Lower leg skin (tissue), 4 donors: ENCODE data around the gene CLOCK. TPM values are rescaled to one million over a fixed set of nuclear protein-coding genes. Genes with fewer than 3 reads are reported as not detected.

Experiments
- DNase-seq, 2 donors: peaks; one replicate each; pipeline ENCODE4 v3.0.0-alpha.2; 2019; ENCODE audit warnings: low spot score in 2 of 2
- H3K4me3 ChIP-seq: fragments of 200-600 bp; sonication (generic); 2 replicates; pipeline ENCODE4 v1.5.1; 2017; ENCODE audit warnings: mild to moderate bottlenecking, low read depth; ENCODE audit not compliant: poor library complexity, severe bottlenecking
- CTCF ChIP-seq, 3 donors: fragments of 450-650 bp; IDR thresholded peaks; one replicate each; pipeline ENCODE4 v1.5.1; 2016; ENCODE audit warnings: antibody characterized with exemption in 3 of 3, mild to moderate bottlenecking in 3 of 3, moderate library complexity in 2 of 3
- POLR2A ChIP-seq, 2 donors: fragments of 450-650 bp; IDR thresholded peaks; one replicate each; pipeline ENCODE4 v1.6.1; 2016 to 2017; ENCODE audit warnings: antibody characterized with exemption in 2 of 2, mild to moderate bottlenecking in 1 of 2, moderate library complexity in 1 of 2
- WGBS, 2 donors: methylation state at CpG; one replicate each; pipeline ENCODE4 v1.1.5; 2018; 5-methylcytosine and 5-hydroxymethylcytosine counted together
- intact Hi-C: fragments of 100-400 bp; cut with DNase I; formaldehyde crosslinking; loops from one replicate; pipeline ENCODE4 v1.15.0; 2023; ENCODE audit warnings: low total_unique reads
- total RNA-seq, 4 donors: library from RNA; depleted of rRNA; stranded (reverse); fragments of >200 nt; gene quantifications; one replicate each; pipeline ENCODE4 v1.1.0, GENCODE V29; 2016

Gene CLOCK
- total RNA-seq, 4 donors from 2014 or later, result 10.4 to 14.4 (median 12.5) TPM

- intact Hi-C loops, result no loop called here
Measured at GRCh38 chr4:55575513-55575912, 28.8 kb upstream of the CLOCK start.

GRCh38 chr4:55574252-55574651, 27.5 kb upstream of the CLOCK start:
- intact Hi-C loops, result no loop called here
- TF ChIP-seq CTCF (IDR thresholded peaks at IDR 0.05) (no peak), POLR2A (IDR thresholded peaks at IDR 0.05) (no peak)
- DNase-seq, result no peak
- no peak overlapping the region for H3K4me3 ChIP-seq
- 73 to 88% methylated on average over 1 of the region's 1 CpG for WGBS, 2 donors

More at GRCh38 chr4:55575513-55575912, 28.8 kb upstream of the CLOCK start:
- TF ChIP-seq CTCF (IDR thresholded peaks at IDR 0.05), result no peak
- 69 to 84% methylated on average over 1 of the region's 1 CpG for WGBS, 2 donors
- no peak overlapping the region for H3K4me3 ChIP-seq
- no peak for DNase-seq

- WGBS, 2 donors, result 91 to 92% methylated on average over 3 of the region's 3 CpGs
- intact Hi-C loops, result no loop called here
Measured at GRCh38 chr4:55571806-55572205, 25.1 kb upstream of the CLOCK start.

GRCh38 chr4:55568905-55569504, 22.3 kb upstream of the CLOCK start:
- no peak for TF ChIP-seq CTCF (IDR thresholded peaks at IDR 0.05)
- no peak for TF ChIP-seq POLR2A (IDR thresholded peaks at IDR 0.05)
- H3K4me3 ChIP-seq, result no peak overlapping the region
- 90 to 92% methylated on average over 1 of the region's 1 CpG for WGBS, 2 donors
- no peak for DNase-seq
- intact Hi-C loops, result no loop called here

More at GRCh38 chr4:55571806-55572205, 25.1 kb upstream of the CLOCK start:
- no peak overlapping the region for H3K4me3 ChIP-seq
- no peak for DNase-seq
- TF ChIP-seq POLR2A (IDR thresholded peaks at IDR 0.05) (no peak), CTCF (IDR thresholded peaks at IDR 0.05) (no peak)

GRCh38 chr4:55561889-55562288, 15.2 kb upstream of the CLOCK start:
- TF ChIP-seq POLR2A (IDR thresholded peaks at IDR 0.05), result no peak
- no peak for TF ChIP-seq CTCF (IDR thresholded peaks at IDR 0.05)
- intact Hi-C loops, result no loop called here

GRCh38 chr4:55560096-55560495, 13.4 kb upstream of the CLOCK start:
- H3K4me3 ChIP-seq, result no peak overlapping the region
- WGBS, 2 donors, result 86 to 90% methylated on average over 3 of the region's 3 CpGs
- DNase-seq, result no peak
- intact Hi-C loops, result no loop called here
- TF ChIP-seq CTCF (IDR thresholded peaks at IDR 0.05) (no peak), POLR2A (IDR thresholded peaks at IDR 0.05) (no peak)

More at GRCh38 chr4:55561889-55562288, 15.2 kb upstream of the CLOCK start:
- no peak overlapping the region for H3K4me3 ChIP-seq
- 92% methylated on average over 1 of the region's 1 CpG for WGBS, 2 donors
- no peak for DNase-seq
